Osteoblast (primary cell): ENCODE data around the gene TMEM183A. TPM values are rescaled to one million over a fixed set of nuclear protein-coding genes. Genes with fewer than 3 reads are reported as not detected.

Experiments
- DNase-seq: peaks from one replicate; pipeline ENCODE4 v3.0.0; 2011; ENCODE audit warnings: low spot score, mixed read lengths; ENCODE audit not compliant: insufficient read length; ENCODE audit errors: missing footprints
- H2AFZ ChIP-seq: 2 replicates; pipeline ENCODE4 v1.6.0; 2011; ENCODE audit warnings: mild to moderate bottlenecking, low read length
- H3K27ac ChIP-seq: 2 replicates; pipeline ENCODE4 v1.5.1; 2011; ENCODE audit warnings: mild to moderate bottlenecking, low read depth, low read length, moderate library complexity
- H3K27me3 ChIP-seq: 2 replicates; pipeline ENCODE4 v1.6.0; 2012; ENCODE audit warnings: mild to moderate bottlenecking, control low read depth, inconsistent platforms, low read length, moderate library complexity; ENCODE audit not compliant: insufficient read depth
- H3K36me3 ChIP-seq: 2 replicates; pipeline ENCODE4 v1.5.1; 2011; ENCODE audit warnings: mild to moderate bottlenecking, low read length, control low read depth, moderate library complexity; ENCODE audit not compliant: insufficient read depth
- H3K4me1 ChIP-seq: 2 replicates; pipeline ENCODE4 v1.5.1; 2011; ENCODE audit warnings: mild to moderate bottlenecking, low read length, control low read depth, moderate library complexity; ENCODE audit not compliant: insufficient read depth
- H3K4me2 ChIP-seq: 2 replicates; pipeline ENCODE4 v1.6.0; 2011; ENCODE audit warnings: mild to moderate bottlenecking, low read length; ENCODE audit not compliant: insufficient read depth
- H3K4me3 ChIP-seq: fragments of 200-600 bp; sonication (generic); 3 replicates; pipeline ENCODE4 v1.5.1; 2012; ENCODE audit warnings: mild to moderate bottlenecking, low read length, inconsistent platforms; ENCODE audit not compliant: insufficient read depth
- H3K79me2 ChIP-seq: 2 replicates; pipeline ENCODE4 v1.6.0; 2012; ENCODE audit warnings: mild to moderate bottlenecking, low read length, control low read depth, inconsistent platforms; ENCODE audit not compliant: insufficient read depth
- H3K9me3 ChIP-seq: 2 replicates; pipeline ENCODE4 v1.5.1; 2011; ENCODE audit warnings: low read depth, low read length, control low read depth
- H4K20me1 ChIP-seq: 2 replicates; pipeline ENCODE4 v1.6.0; 2012; ENCODE audit warnings: mild to moderate bottlenecking, low read length, control low read depth; ENCODE audit not compliant: insufficient read depth
- CTCF ChIP-seq: IDR thresholded peaks from 2 replicates; pipeline ENCODE4 v1.5.1; 2011; ENCODE audit warnings: mild to moderate bottlenecking, low read depth, low read length, moderate library complexity; ENCODE audit errors: extremely low read depth
- total RNA-seq: library from RNA; depleted of rRNA; stranded (reverse); fragments of >200 nt; gene quantifications from 2 replicates; pipeline ENCODE4 v1.2.3, GENCODE V29; 2012

The TMEM183A gene
- total RNA-seq, 1 donor: 118 TPM

GRCh38 chr1:203056012-203056411 is 48.8 kb downstream of the TMEM183A start:
- H3K79me2 ChIP-seq: no peaks in the 10 kb centered on the region
- no peaks in the 10 kb centered on the region for H3K4me1 ChIP-seq
- no peaks in the 10 kb centered on the region for H3K9me3 ChIP-seq
- TF ChIP-seq CTCF: no peak
- no peak overlapping the region for H2AFZ ChIP-seq
- DNase-seq: no peak
- H3K27ac ChIP-seq: no peak overlapping the region
- H3K27me3 ChIP-seq: no peaks in the 10 kb centered on the region
- no peaks in the 10 kb centered on the region for H4K20me1 ChIP-seq
- H3K36me3 ChIP-seq: no peaks in the 10 kb centered on the region
- H3K4me3 ChIP-seq: no peak overlapping the region
- no peak overlapping the region for H3K4me2 ChIP-seq

- H3K4me3 ChIP-seq: no peak overlapping the region
- H3K4me2 ChIP-seq: no peak overlapping the region
- no peak overlapping the region for H3K27ac ChIP-seq
- DNase-seq: peak; percentile 53
- no peak overlapping the region for H2AFZ ChIP-seq
- peak; percentile 23 for TF ChIP-seq CTCF
- H3K27me3 ChIP-seq: no peaks in the 10 kb centered on the region
- H3K36me3 ChIP-seq: no peaks in the 10 kb centered on the region
- H3K79me2 ChIP-seq: no peaks in the 10 kb centered on the region
- no peaks in the 10 kb centered on the region for H4K20me1 ChIP-seq
- H3K9me3 ChIP-seq: no peaks in the 10 kb centered on the region
- H3K4me1 ChIP-seq: no peaks in the 10 kb centered on the region
Measured at GRCh38 chr1:203056516-203056915, 49.3 kb downstream of the TMEM183A start.

GRCh38 chr1:203057911-203058675 is 50.9 kb downstream of the TMEM183A start:
- peak; percentile 74 for DNase-seq
- no peaks in the 10 kb centered on the region for H3K79me2 ChIP-seq
- H3K4me3 ChIP-seq: no peak overlapping the region
- H3K36me3 ChIP-seq: no peaks in the 10 kb centered on the region
- H3K4me2 ChIP-seq: no peak overlapping the region
- no peak overlapping the region for H3K27ac ChIP-seq
- H2AFZ ChIP-seq: no peak overlapping the region
- no peaks in the 10 kb centered on the region for H3K9me3 ChIP-seq
- H3K4me1 ChIP-seq: no peaks in the 10 kb centered on the region
- H4K20me1 ChIP-seq: no peaks in the 10 kb centered on the region
- no peaks in the 10 kb centered on the region for H3K27me3 ChIP-seq
- no peak for TF ChIP-seq CTCF

- Histone ChIP-seq H3K79me2 (no peaks in the 10 kb centered on the region), H3K4me1 (no peaks in the 10 kb centered on the region), H3K4me2 (no peak overlapping the region), H3K9me3 (no peaks in the 10 kb centered on the region), H3K27ac (no peak overlapping the region), H3K36me3 (no peaks in the 10 kb centered on the region), H4K20me1 (no peaks in the 10 kb centered on the region), H2AFZ (no peak overlapping the region), H3K27me3 (no peaks in the 10 kb centered on the region), H3K4me3 (no peak overlapping the region)
- DNase-seq: no peak
- TF ChIP-seq CTCF: no peak
Measured at GRCh38 chr1:203058676-203058935, 51.4 kb downstream of the TMEM183A start.
